NCI-H1048 (cell line): Measurements from ENCODE around the gene APOO.

Source experiments
- DNase-seq: peaks from one replicate; lab custom pipeline; 2025; lab: John Stamatoyannopoulos, UW

APOO gene

DNA sequence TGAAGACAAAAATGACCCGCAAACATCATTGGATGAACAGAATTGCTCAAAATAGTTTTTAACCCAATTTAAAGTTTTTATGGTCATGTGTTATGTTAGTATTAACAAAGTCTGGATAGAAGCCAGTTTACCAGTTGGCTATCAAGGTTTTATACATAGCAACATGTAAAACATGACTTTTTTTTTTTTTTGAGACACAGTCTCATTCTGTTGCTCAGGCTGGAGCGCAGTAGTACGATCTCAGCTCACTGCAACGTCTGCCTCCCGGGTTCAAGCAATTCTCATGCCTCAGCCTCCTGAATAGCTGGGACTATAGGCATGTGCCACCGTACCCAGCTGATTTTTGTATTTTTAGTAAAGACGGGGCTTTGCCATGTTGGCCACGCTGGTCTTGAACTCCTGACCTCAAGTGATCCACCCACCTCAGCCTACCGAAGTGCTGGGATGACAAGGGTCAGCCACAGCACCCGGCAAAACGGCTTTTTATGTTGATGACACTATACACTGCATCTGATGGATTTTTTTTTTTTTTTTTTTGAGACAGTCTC, 121.4 kb downstream of the APOO start:
- DNase-seq, result no peak

- no peak for DNase-seq
These were observed 122.2 kb downstream of the APOO start for GRCh38 chrX:23785580-23785979.

- no peak for DNase-seq
These were observed 123.0 kb downstream of the APOO start for GRCh38 chrX:23784470-23785331.

DNA sequence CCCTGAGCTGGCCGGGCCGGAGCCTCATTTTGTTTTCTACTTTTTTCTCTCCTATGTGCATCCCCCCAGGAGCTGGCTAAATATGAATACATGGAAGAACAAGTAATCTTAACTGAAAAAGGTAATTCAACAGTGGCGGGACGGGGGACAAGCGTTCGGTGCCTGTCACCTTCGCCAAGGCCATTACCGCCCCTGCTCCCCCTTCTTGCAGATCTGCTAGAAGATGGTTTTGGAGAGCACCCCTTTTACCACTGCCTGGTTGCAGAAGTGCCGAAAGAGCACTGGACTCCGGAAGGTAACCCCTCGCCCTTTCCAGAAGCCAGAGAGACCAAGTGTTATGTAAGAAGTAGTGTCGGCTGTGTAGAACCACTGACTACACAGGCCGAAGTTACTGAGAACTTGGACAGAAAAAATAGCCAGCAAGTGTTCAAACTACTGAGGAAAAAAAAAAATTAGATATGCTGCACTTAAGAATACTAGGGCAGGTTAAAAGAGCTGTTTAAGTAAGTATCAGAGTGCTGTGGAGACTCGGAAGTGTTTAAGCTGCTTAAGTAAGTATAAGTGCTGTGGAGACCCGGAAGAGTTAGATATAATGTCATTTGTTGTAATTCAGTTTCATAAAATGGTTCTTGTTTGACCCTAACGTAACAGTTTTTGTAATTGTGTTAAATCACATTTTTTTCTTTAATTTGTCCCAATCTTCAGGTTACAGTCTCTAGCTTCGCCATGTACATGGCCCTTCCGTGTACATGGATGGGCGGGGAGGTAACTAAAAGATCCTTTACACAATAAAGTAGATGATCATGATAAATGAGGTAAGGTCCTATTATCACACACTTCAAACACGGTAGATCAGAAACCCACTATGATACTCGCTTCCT, 123.9 kb downstream of the APOO start:
- DNase-seq, result no peak
